SH-SY5Y (cell line): ENCODE measurements around the gene KRT17.

Experiments used
- GATA2 ChIP-seq: IDR thresholded peaks from 2 replicates; pipeline ENCODE4 v1.6.1; 2011; ENCODE audit warnings: mild to moderate bottlenecking, low read depth, low read length
- GATA3 ChIP-seq: IDR thresholded peaks from 2 replicates; pipeline ENCODE4 v1.6.1; 2011; ENCODE audit warnings: low read depth, mild to moderate bottlenecking, low read length, moderate library complexity

KRT17 gene

DNA sequence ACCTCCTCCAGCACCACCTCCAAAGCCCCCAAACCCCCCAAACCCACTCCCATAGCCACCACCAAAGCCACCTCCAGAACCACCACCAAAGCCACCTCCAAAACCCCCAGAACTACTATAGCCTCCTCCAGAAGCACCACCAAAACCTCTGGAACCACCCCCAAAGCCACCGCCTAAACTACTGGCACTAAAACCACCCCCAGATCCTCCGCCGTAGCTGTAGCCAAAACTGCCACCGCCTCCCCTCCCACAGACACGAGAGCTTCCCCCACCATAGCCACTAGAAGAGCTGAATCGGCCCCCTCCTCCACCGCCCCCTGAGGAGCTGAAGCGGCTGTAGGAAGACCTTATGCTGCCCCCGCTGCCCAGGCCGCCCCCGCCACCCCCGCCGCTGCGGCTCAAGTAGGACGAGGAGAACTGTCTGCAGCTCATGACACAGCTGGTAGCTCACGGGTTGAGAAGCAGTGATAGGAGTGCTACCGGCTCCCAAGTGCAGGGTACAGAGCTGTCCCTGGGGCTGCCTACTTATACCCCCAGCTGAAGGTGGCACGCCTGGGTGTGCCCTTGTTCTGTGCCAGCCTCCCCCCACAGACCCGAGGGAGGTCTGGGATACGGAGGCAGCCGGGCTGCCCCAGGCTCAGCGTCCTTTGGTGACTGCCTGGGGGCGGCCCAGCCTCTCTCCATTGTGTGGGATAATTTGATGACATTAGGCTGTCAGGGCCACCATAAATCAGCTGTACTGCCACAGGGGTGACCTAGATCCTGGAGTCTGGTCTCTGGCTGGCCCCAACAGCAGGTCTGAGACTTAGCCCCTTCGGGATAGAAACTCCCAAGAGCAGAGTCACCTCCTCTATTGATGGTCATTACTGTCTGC, 52.6 kb downstream of the KRT17 start, which contains the start of gene KRT9:
Gene KRT9, minus strand, starts transcription at position 499 of the 874 bp plus-strand sequence. Its CDS starts 67 bp downstream, at position 432.
- TF ChIP-seq GATA2 (no peak), GATA3 (no peak)
